HG02870 (cell line): Measurements from ENCODE around the gene PDS5A.
"Not testable (repeated sequence)": the region's sequence is repeated elsewhere in the genome, so short reads cannot be mapped to it uniquely, and the experiment has no call there.

ENCODE experiments used
- ATAC-seq: cut with Tn5 transposase; IDR thresholded peaks from one replicate; pipeline ENCODE4 v1.9.1; 2021; ENCODE audit warnings: mild to moderate bottlenecking, moderate library complexity; ENCODE audit not compliant: unreplicated experiment

Gene PDS5A

GRCh38 chr4:39908284-39908683, 69.4 kb downstream of the PDS5A start:
- no peak for ATAC-seq

DNA sequence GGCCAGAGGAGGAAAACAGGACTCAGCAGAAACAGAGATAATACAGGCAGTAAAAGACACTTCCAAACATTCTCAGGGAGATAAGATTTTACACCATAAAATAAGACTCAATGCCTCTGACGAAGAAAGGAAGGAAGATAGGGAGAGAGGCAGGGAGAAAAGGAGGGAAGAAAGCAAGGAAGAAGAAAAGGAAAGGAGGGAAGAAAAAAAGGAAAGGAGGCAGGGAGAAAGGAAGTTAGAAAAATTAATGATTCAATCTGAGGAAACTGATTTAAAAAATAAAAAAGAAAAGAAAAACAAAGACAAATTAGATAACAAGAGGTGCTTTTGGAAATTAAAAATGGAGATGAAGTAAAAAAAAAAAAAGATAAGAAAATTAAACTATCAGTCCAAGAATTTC, 72.1 kb downstream of the PDS5A start:
- ATAC-seq = no peak

- ATAC-seq = not testable (repeated sequence)
Observed at GRCh38 chr4:39905019-39905418, 72.7 kb downstream of the PDS5A start.

DNA sequence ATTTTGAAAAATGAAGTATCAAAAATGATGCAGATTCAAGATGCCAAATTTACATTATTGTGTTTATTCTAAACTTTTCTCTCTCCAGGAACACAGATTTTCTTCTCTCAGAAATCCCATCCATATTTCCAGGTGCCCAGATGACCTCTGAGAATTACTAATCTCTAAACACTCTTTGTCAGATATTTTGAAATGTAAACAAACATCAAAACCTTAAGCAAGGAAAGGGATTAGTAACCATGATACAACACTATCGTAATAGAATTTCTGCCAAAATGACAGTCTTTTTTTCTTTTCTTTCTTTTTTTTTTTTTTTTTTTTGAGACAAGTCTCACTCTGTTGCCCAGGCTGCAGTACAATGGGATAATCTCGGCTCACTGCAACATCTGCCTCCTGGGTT, 76.7 kb downstream of the PDS5A start:
- no peak for ATAC-seq

GRCh38 chr4:39899291-39899690, 78.4 kb downstream of the PDS5A start:
- ATAC-seq = no peak

GRCh38 chr4:39898015-39898414, 79.7 kb downstream of the PDS5A start:
- no peak for ATAC-seq

GRCh38 chr4:39893693-39894072, 84.0 kb downstream of the PDS5A start:
- no peak for ATAC-seq

DNA sequence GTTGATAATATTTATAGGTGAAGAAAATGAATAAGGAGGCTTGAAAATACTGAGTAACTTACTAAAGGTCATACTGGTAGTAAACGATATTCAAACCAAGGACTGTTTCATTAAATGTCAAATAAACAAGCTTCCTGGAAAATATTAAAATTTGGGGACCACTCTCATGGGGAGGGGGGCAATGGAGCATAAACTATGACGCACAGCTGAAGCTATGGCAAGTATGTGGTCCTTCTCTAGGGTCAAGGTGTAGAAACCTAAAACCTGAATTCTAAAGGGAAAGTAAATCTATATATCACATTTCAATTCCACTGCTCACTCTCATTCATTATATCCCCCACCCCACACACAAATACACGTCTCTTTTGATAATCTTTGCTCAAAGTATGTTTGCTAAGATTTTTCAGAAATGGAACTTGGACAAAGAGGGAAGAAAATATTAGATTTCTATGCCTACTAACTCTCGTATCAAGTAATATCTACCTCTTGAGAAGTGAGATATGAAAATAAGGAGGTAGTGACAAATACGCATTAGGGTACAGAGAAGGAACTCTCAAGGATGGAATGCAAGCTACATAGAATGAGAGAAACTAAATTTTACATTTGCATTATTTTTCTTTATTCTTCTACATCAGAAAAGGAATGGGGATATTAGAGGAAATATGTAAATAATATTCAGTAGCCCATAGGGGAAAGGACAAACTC, 84.6 kb downstream of the PDS5A start:
- ATAC-seq = no peak

DNA sequence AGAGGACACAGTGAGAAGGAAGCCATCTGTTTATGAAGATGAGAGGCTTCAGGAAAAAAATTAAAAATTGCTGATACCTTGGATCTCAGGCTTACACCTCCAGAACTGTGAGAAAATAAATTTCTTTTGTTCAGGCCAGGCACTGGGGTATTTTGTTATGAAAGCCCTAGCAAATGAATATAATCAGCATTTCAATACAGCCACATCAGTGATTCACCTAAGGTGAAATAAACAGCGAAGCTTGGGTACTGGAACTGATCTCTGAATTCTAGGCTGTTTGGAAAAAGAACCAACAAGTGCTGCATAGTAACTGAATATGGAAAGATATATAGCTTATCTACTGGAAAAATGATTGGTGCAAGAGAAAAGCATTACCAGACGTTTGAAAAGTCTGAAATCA, 88.5 kb downstream of the PDS5A start:
- no peak for ATAC-seq

GRCh38 chr4:39888541-39888940, 89.2 kb downstream of the PDS5A start:
- no peak for ATAC-seq

GRCh38 chr4:39883646-39884045, 94.1 kb downstream of the PDS5A start:
- no peak for ATAC-seq

DNA sequence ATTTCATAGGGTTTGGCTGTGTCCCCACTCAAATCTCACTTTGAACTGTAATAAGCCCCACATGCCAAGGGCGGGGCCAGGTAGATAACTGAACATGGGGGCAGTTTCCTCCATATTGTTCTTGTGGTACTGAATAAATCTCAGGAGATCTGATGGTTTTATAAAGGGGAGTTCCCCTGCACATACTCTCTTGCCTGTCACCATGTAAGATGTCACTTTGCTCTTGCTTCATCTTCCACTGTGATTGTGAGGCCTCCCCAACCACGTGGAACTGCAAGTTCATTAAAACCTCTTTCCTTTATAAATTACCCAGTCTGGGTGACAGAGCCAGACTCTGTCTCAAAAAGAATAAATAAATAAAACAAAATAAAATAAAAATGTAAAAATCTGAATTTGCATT, 95.9 kb downstream of the PDS5A start:
- ATAC-seq = no peak

- ATAC-seq = no peak
Observed at GRCh38 chr4:39877971-39878370, 99.7 kb downstream of the PDS5A start.

- no peak for ATAC-seq
Observed at GRCh38 chr4:39873823-39874222, 103.9 kb downstream of the PDS5A start.

GRCh38 chr4:39865280-39865679, 112.4 kb downstream of the PDS5A start:
- no peak for ATAC-seq

DNA sequence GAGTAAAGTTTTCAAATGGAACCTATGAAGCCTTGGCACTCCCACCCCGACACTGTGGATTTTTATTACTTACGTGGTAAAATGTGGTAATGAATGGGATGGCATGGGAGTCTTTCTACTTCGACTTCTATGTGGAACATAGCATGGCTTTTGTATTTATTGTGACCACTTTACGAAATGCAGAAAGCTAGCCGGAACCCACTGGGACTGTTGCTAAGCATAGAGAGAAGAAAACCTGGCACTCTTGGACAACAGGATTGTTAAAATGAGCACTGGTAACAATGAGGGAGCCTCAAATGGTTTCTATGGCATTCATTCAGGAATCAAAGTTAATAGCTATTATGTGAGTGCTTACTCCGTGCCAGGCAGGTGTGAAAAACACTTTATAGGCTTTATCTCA, 113.3 kb downstream of the PDS5A start:
- no peak for ATAC-seq

DNA sequence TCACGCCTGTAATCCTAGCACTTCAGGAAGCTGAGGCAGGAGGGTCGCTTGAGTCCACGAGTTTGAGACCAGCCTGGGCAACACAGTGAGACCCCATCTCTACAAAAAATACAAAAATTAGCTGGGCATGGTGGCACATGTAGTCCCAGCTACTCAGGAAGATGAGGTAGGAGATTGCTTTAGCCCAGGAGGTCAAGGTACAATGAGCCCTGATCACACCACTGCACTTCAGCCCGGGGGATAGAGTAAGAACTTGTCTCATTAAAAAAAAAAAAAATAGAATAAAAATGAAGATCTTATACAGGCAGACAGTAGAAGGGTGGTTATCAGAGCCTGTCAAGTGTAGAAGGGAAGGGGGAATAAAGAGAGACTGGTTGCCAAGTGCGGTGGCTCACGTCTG, 116.9 kb downstream of the PDS5A start:
- no peak for ATAC-seq

GRCh38 chr4:39855909-39856512, 121.7 kb downstream of the PDS5A start:
- ATAC-seq = no peak

GRCh38 chr4:39852636-39853035, 125.1 kb downstream of the PDS5A start:
- ATAC-seq = no peak

DNA sequence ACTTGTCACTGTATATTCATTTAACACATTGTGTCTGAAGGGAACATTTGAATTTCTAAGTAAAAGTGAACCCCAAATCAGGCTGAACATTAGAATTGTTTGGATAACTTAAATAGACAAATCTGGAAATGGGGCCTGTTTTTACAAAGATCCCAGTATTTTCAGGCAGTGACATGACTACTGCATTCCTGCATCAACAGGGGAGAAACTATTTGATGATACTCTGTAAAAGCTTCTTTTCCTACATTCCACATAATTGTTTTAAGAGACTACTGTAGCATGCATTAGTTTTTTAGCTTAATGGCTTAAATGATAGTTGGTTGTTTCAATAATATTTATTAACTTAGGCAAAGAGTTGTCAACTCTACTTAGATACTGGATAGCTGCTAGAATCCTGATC, 127.0 kb downstream of the PDS5A start:
- ATAC-seq = no peak

DNA sequence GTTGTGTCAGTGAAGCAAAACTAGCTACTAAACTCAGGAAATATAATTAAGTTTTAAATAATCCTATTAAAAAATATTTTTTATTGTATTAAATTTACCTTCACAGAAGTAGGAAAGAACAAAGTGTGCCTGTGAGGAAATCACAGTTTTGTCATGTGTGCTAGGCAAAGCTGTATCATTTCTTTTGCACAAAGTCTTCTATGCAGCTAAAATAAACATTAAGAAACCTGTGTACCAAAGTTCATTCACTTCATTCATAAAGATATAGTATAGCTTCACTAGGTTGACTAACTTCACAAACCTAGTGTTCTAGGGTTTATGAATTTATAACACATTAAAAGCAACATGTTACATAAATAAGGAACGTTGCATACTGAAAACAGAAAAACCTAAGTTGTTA, 131.0 kb downstream of the PDS5A start:
- no peak for ATAC-seq

- ATAC-seq = no peak
Observed at GRCh38 chr4:39846120-39846519, 131.6 kb downstream of the PDS5A start.

GRCh38 chr4:39841894-39842293, 135.8 kb downstream of the PDS5A start:
- no peak for ATAC-seq
